Activated naive CD4-positive, alpha-beta T cell treated with anti-CD3 and anti-CD28 coated beads, Interleukin-2, amount 10 ng/mL, durations not matched to agents 7 days and 5 days (primary cell): ENCODE measurements around the gene AGAP1.
"Not testable (repeated sequence)": the region's sequence is repeated elsewhere in the genome, so short reads cannot be mapped to it uniquely, and the experiment has no call there.

Experiments
- CTCF ChIA-PET: fragments of 350-600 bp; sonication (Branson Sonifier 250); formaldehyde crosslinking; loops from one replicate; lab custom pipeline; 2021; ENCODE audit warnings: antibody characterized with exemption; lab: Charles Lee
- DNase-seq: peaks from one replicate; pipeline ENCODE4 v3.0.0-alpha.2; 2020
- H3K27ac Mint-ChIP-seq: one replicate; pipeline ENCODE4 v1.8.0; 2021; ENCODE audit warnings: mild to moderate bottlenecking, moderate library complexity, mixed read lengths
- H3K27me3 Mint-ChIP-seq: one replicate; pipeline ENCODE4 v1.8.0; 2021; ENCODE audit warnings: mild to moderate bottlenecking, mixed read lengths
- H3K36me3 Mint-ChIP-seq: one replicate; pipeline ENCODE4 v1.8.0; 2021; ENCODE audit warnings: mixed read lengths
- H3K4me1 Mint-ChIP-seq: one replicate; pipeline ENCODE4 v1.8.0; 2021; ENCODE audit warnings: mixed read lengths
- H3K4me3 Mint-ChIP-seq: one replicate; pipeline ENCODE4 v1.8.0; 2021; ENCODE audit warnings: mild to moderate bottlenecking, moderate library complexity, mixed read lengths
- H3K9me3 Mint-ChIP-seq: one replicate; pipeline ENCODE4 v1.8.0; 2021; ENCODE audit warnings: mixed read lengths

Gene AGAP1

GRCh38 chr2:235946590-235946989, 452.7 kb downstream of the AGAP1 start:
- H3K27ac Mint-ChIP-seq: no peak overlapping the region
- no peaks in the 10 kb centered on the region for H3K36me3 Mint-ChIP-seq
- no peaks in the 10 kb centered on the region for H3K9me3 Mint-ChIP-seq
- no peak for DNase-seq
- no peak overlapping the region for H3K4me3 Mint-ChIP-seq
- CTCF ChIA-PET: no interaction called here
- peaks cover 6% of the 10 kb centered on the region for H3K4me1 Mint-ChIP-seq
- peaks cover 30% of the 10 kb centered on the region for H3K27me3 Mint-ChIP-seq

GRCh38 chr2:235947055-235947454, 453.2 kb downstream of the AGAP1 start:
- CTCF ChIA-PET, H3K36me3 Mint-ChIP-seq: not testable (repeated sequence)
- H3K27me3 Mint-ChIP-seq: peaks cover 32% of the 10 kb centered on the region

GRCh38 chr2:235949567-235950472, 456.0 kb downstream of the AGAP1 start:
- Mint-ChIP-seq H3K27me3 (peaks cover 50% of the 10 kb centered on the region), H3K9me3 (no peaks in the 10 kb centered on the region), H3K36me3 (no peaks in the 10 kb centered on the region), H3K4me1 (peaks cover 16% of the 10 kb centered on the region), H3K4me3 (no peak overlapping the region), H3K27ac (no peak overlapping the region)
- CTCF ChIA-PET: no interaction called here
- DNase-seq: no peak

More at GRCh38 chr2:235947055-235947454, 453.2 kb downstream of the AGAP1 start:
- H3K9me3 Mint-ChIP-seq, H3K4me3 Mint-ChIP-seq, DNase-seq, H3K27ac Mint-ChIP-seq: not testable (repeated sequence)
- peaks cover 11% of the 10 kb centered on the region for H3K4me1 Mint-ChIP-seq

- Mint-ChIP-seq H3K27ac (no peak overlapping the region), H3K4me1 (peaks cover 16% of the 10 kb centered on the region), H3K27me3 (peaks cover 54% of the 10 kb centered on the region), H3K9me3 (no peaks in the 10 kb centered on the region), H3K4me3 (no peak overlapping the region), H3K36me3 (no peaks in the 10 kb centered on the region)
- DNase-seq: no peak
- CTCF ChIA-PET: no interaction called here
Measured at GRCh38 chr2:235950473-235950809, 456.6 kb downstream of the AGAP1 start.

DNA sequence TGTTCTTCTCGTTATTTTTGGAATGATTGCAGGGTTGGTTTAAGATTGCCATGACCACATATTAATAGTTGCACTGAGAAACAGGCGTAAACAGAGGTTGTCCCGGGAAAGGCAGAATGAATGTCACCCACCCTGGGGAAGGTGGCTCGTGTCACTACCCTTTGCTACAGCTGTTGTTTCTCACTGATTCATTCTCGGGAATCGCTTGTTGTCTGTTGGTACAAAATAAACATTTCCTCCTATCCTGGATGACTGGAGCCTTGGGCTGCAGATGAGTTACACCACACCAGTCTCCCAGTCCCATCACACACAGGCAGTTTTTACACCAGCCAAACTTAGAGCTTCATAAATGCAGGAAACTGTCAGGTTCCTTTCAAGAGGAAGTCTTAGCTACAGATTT, 457.6 kb downstream of the AGAP1 start:
- no peak overlapping the region for H3K4me3 Mint-ChIP-seq
- no peaks in the 10 kb centered on the region for H3K9me3 Mint-ChIP-seq
- H3K27ac Mint-ChIP-seq: no peak overlapping the region
- peaks cover 16% of the 10 kb centered on the region for H3K4me1 Mint-ChIP-seq
- H3K36me3 Mint-ChIP-seq: no peaks in the 10 kb centered on the region
- CTCF ChIA-PET: no interaction called here
- DNase-seq: no peak
- peaks cover 54% of the 10 kb centered on the region for H3K27me3 Mint-ChIP-seq

GRCh38 chr2:235951982-235952381, 458.1 kb downstream of the AGAP1 start:
- no peaks in the 10 kb centered on the region for H3K36me3 Mint-ChIP-seq
- H3K27ac Mint-ChIP-seq: no peak overlapping the region
- CTCF ChIA-PET: no interaction called here
- DNase-seq: peak; percentile 54
- H3K4me1 Mint-ChIP-seq: peaks cover 16% of the 10 kb centered on the region
- no peaks in the 10 kb centered on the region for H3K9me3 Mint-ChIP-seq
- H3K4me3 Mint-ChIP-seq: no peak overlapping the region
- H3K27me3 Mint-ChIP-seq: peaks cover 54% of the 10 kb centered on the region

DNA sequence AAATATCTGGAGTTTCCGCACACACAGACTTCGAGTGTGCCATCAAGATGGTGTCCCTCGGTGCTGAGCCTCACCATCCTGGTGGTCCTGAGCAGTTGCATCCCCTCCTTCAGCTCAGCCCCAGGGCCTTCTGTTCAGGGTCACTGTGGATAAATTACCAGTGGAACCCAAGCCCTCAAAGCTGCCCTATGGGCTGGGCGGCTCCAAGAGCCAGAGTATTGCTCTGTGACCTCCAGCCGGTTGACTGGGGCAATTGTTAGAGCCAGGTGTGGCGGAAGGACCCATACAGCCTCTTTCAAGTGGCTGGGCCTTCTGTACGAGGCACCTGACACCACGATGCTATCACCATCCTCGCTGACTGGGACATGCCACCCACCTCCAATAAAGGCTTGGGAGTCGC, 458.9 kb downstream of the AGAP1 start:
- CTCF ChIA-PET: no interaction called here
- no peak overlapping the region for H3K4me3 Mint-ChIP-seq
- H3K36me3 Mint-ChIP-seq: no peaks in the 10 kb centered on the region
- no peak overlapping the region for H3K27ac Mint-ChIP-seq
- no peaks in the 10 kb centered on the region for H3K9me3 Mint-ChIP-seq
- peaks cover 51% of the 10 kb centered on the region for H3K27me3 Mint-ChIP-seq
- peaks cover 16% of the 10 kb centered on the region for H3K4me1 Mint-ChIP-seq
- no peak for DNase-seq

DNA sequence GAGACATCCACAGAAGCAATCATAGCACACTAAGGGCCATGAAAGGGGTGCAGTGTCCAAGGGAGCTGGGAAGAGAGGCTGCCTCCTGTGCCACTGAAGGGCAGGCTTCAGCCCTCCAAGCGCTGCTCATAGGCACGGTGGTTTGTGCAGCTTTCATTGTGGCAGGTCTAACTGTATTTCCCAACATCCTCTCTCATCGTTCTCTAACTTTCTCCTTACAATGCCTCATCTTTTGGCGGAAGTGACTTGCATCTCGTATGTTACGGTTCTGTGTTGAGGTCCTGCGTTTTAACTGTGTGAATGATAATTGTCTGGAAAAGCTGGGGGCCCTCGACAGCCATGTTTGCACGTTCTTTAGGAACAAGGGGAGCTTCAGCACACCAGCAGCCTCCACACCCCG, 460.4 kb downstream of the AGAP1 start:
- Mint-ChIP-seq H3K9me3 (no peaks in the 10 kb centered on the region), H3K36me3 (no peaks in the 10 kb centered on the region), H3K4me1 (peaks cover 16% of the 10 kb centered on the region), H3K27me3 (peaks cover 42% of the 10 kb centered on the region), H3K27ac (no peak overlapping the region), H3K4me3 (no peak overlapping the region)
- DNase-seq: no peak
- CTCF ChIA-PET: no interaction called here

- H3K9me3 Mint-ChIP-seq: no peaks in the 10 kb centered on the region
- peaks cover 40% of the 10 kb centered on the region for H3K27me3 Mint-ChIP-seq
- peaks cover 16% of the 10 kb centered on the region for H3K4me1 Mint-ChIP-seq
- H3K27ac Mint-ChIP-seq: no peak overlapping the region
- CTCF ChIA-PET: no interaction called here
- no peak overlapping the region for H3K4me3 Mint-ChIP-seq
- H3K36me3 Mint-ChIP-seq: no peaks in the 10 kb centered on the region
- DNase-seq: no peak
Measured at GRCh38 chr2:235954888-235955480, 461.1 kb downstream of the AGAP1 start.

DNA sequence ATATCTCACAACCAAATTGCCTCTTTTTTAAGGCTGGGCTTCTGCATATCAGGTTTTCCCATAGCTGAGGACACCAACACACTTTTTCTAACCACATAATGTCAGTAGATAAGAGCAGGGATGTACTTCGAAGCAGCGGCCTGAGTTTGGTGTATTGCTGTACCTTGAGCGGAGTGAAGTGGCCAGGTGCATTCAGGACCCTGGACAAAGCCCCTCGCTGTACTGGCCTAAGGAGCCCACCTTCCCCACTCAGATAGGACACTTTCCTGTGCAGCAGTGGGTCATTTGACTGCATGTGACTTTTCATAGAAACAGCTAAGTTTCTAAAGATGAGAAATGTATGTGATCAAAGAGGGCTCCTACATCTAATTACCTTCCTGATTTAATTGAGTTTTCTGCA, 461.8 kb downstream of the AGAP1 start:
- Mint-ChIP-seq H3K4me1 (peaks cover 16% of the 10 kb centered on the region), H3K9me3 (no peaks in the 10 kb centered on the region), H3K36me3 (no peaks in the 10 kb centered on the region), H3K27me3 (peaks cover 34% of the 10 kb centered on the region), H3K4me3 (no peak overlapping the region), H3K27ac (no peak overlapping the region)
- no peak for DNase-seq
- CTCF ChIA-PET: no interaction called here

- Mint-ChIP-seq H3K36me3 (no peaks in the 10 kb centered on the region), H3K27me3 (peaks cover 29% of the 10 kb centered on the region), H3K27ac (no peak overlapping the region), H3K4me1 (peaks cover 11% of the 10 kb centered on the region), H3K9me3 (no peaks in the 10 kb centered on the region), H3K4me3 (no peak overlapping the region)
- CTCF ChIA-PET: no interaction called here
- no peak for DNase-seq
Measured at GRCh38 chr2:235956281-235956970, 462.6 kb downstream of the AGAP1 start.

DNA sequence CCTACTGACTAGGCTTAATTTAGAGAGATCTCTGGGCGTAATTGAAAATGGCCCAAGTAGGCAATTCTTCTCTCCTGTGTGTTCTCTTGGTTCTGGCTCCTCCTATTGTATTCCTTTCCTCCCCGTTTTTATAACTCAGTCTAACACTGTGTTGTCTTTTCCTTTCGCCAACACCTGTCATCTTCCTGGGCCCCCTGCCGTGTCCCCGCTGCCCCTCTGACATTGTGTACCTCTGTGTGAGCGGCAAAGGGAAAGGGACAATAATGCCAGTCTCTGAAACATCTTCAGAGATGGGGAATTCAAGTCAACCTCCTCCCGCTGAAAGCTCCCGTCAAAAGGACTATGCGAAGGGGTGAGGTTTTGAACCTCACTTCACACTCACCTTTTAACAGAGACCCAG, 463.4 kb downstream of the AGAP1 start:
- CTCF ChIA-PET: no interaction called here
- Mint-ChIP-seq H3K27me3 (peaks cover 30% of the 10 kb centered on the region), H3K36me3 (no peaks in the 10 kb centered on the region), H3K4me1 (peaks cover 3% of the 10 kb centered on the region), H3K27ac (no peak overlapping the region), H3K4me3 (no peak overlapping the region), H3K9me3 (no peaks in the 10 kb centered on the region)
- no peak for DNase-seq

- Mint-ChIP-seq H3K36me3 (no peaks in the 10 kb centered on the region), H3K27me3 (peaks cover 25% of the 10 kb centered on the region), H3K27ac (no peak overlapping the region), H3K9me3 (no peaks in the 10 kb centered on the region), H3K4me1 (no peaks in the 10 kb centered on the region), H3K4me3 (no peak overlapping the region)
- DNase-seq: no peak
- CTCF ChIA-PET: no interaction called here
Measured at GRCh38 chr2:235958221-235958930, 464.5 kb downstream of the AGAP1 start.

DNA sequence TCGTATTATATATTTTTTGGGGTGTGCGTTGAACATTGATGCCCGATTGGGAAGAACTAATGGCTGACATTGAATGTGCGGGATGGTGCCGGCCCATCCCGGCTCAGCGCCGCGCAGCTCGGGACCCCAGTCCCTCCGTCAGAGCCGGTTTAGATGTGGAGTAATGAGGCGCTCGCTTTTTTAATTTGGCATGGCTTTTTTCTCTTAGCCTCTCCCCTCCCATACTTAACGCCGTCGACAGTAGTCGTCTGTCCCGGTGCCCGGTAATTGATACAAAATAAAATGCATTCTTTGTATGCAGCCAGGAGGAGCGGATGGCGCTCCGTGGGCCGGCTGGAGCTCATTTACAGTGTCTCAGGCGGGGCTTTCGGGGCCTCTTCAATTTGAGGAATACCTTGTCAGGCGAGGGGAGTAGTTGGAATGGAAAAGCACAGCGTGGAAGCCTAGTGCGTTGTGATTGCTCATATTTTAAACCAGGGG, 465.1 kb downstream of the AGAP1 start:
- Mint-ChIP-seq H3K4me1 (no peaks in the 10 kb centered on the region), H3K27ac (no peak overlapping the region), H3K9me3 (no peaks in the 10 kb centered on the region), H3K36me3 (no peaks in the 10 kb centered on the region), H3K4me3 (no peak overlapping the region), H3K27me3 (peaks cover 20% of the 10 kb centered on the region)
- no peak for DNase-seq
- CTCF ChIA-PET: no interaction called here
